HCT116 (cell line): Measurements from ENCODE around the gene ALDH1A1. TPM values are rescaled to one million over a fixed set of nuclear protein-coding genes. Genes with fewer than 3 reads are reported as not detected.

ENCODE experiments used
- ATAC-seq: fragments of 200-7000 bp; cut with Tn5 transposase; 2 replicates; pipeline ENCODE4 v1.9.1; 2020; ENCODE audit warnings: mild to moderate bottlenecking, moderate library complexity
- BruUV-seq: library from RNA; stranded (reverse); fragments of 400-500 nt; replicated peaks from 2 replicates; lab custom pipeline; 2021; lab: Mats Ljungman, UMichigan
- CTCF ChIA-PET: fragments of 300-600 bp; sonication (Branson Sonifier 250); formaldehyde crosslinking; loops from one replicate; lab custom pipeline; 2021; ENCODE audit warnings: antibody characterized with exemption; lab: Charles Lee
- POLR2A ChIA-PET: fragments of 300-600, 350-600 bp; sonication (Branson Sonifier 250); formaldehyde crosslinking; loops from one replicate; lab custom pipeline; 2021; ENCODE audit warnings: antibody characterized with exemption; lab: Charles Lee
- RAD21 ChIA-PET, 2 experiments: fragments of 300-600 bp; sonication (Branson Sonifier 250); formaldehyde crosslinking; loops; one replicate each; lab custom pipeline; 2023; ENCODE audit warnings: low total read pairs in 2 of 2; ENCODE audit not compliant: uncharacterized antibody in 2 of 2, unreplicated experiment in 2 of 2, low non-redundant PET in 1 of 2; lab: Charles Lee
- DNase-seq: peaks from one replicate; pipeline ENCODE4 v3.0.0-alpha.2; 2010; ENCODE audit warnings: low read depth, low spot score
- H2AFZ ChIP-seq: fragments of 200-600 bp; shearing (Covaris generic), sonication (generic); 2 replicates; pipeline ENCODE4 v1.6.1; 2017; ENCODE audit warnings: low read depth, mixed run types, mixed read lengths, antibody characterized with exemption, low read length; ENCODE audit not compliant: poor library complexity, severe bottlenecking
- H3K27ac ChIP-seq: 2 replicates; pipeline ENCODE4 v1.5.1; 2012; ENCODE audit warnings: low read depth, low read length
- H3K27me3 ChIP-seq: fragments of 200-600 bp; sonication (generic); 2 replicates; pipeline ENCODE4 v1.6.1; 2016; ENCODE audit warnings: mixed run types, low read length, mixed read lengths; ENCODE audit not compliant: insufficient read depth
- H3K36me3 ChIP-seq, 2 experiments: fragments of 200-500 bp in 1 of 2; fragments of 200-600 bp in 1 of 2; sonication (Bioruptor generic) in 1 of 2; sonication (generic) in 1 of 2; 2 replicates each; pipeline versions ENCODE4 v1.5.1 to v1.6.1; 2014 to 2016; ENCODE audit warnings: low read length in 2 of 2, inconsistent platforms in 1 of 2, mixed read lengths in 1 of 2, mixed run types in 1 of 2; ENCODE audit not compliant: insufficient read depth in 2 of 2, control insufficient read depth in 1 of 2
- H3K4me1 ChIP-seq, 2 experiments: fragments of 200-600 bp in 1 of 2; sonication (generic) in 1 of 2; 2 replicates each; pipeline versions ENCODE4 v1.5.1 to v1.6.1; 2012 to 2017; ENCODE audit warnings: low read length in 2 of 2, inconsistent platforms in 1 of 2, mild to moderate bottlenecking in 1 of 2, mixed read lengths in 1 of 2, mixed run types in 1 of 2, moderate library complexity in 1 of 2; ENCODE audit not compliant: insufficient read depth in 2 of 2, control insufficient read depth in 1 of 2
- H3K4me2 ChIP-seq: fragments of 200-600 bp; sonication (generic); 2 replicates; pipeline ENCODE4 v1.6.1; 2017; ENCODE audit warnings: mixed run types, low read length, mixed read lengths
- H3K4me3 ChIP-seq, 2 experiments: fragments of 200-600 bp in 1 of 2; sonication (generic) in 1 of 2; replicated peaks in 1 of 2; 2 replicates each; pipeline ENCODE4 v1.5.1; 2011 to 2016; ENCODE audit warnings: low read length in 2 of 2, control low read depth in 1 of 2, low read depth in 1 of 2, mild to moderate bottlenecking in 1 of 2, mixed read lengths in 1 of 2, mixed run types in 1 of 2
- H3K79me2 ChIP-seq: fragments of 200-600 bp; sonication (generic); 2 replicates; pipeline ENCODE4 v1.6.1; 2017; ENCODE audit warnings: mild to moderate bottlenecking, mixed run types, low read length, moderate library complexity, mixed read lengths; ENCODE audit not compliant: insufficient read depth
- H3K9ac ChIP-seq: fragments of 200-600 bp; sonication (generic); 2 replicates; pipeline ENCODE4 v1.6.1; 2016; ENCODE audit warnings: low read length, mixed read lengths
- H3K9me2 ChIP-seq: fragments of 200-600 bp; sonication (generic), shearing (Covaris generic); 2 replicates; pipeline ENCODE4 v1.6.1; 2017; ENCODE audit warnings: mixed run types, mild to moderate bottlenecking, moderate library complexity; ENCODE audit not compliant: insufficient read depth
- H3K9me3 ChIP-seq, 2 experiments: fragments of 200-500 bp in 1 of 2; fragments of 200-600 bp in 1 of 2; sonication (Bioruptor generic) in 1 of 2; sonication (generic) in 1 of 2; 2 replicates each; pipeline ENCODE4 v1.6.1; 2014 to 2017; ENCODE audit warnings: low read length in 2 of 2, mixed read lengths in 2 of 2, inconsistent platforms in 1 of 2, low read depth in 1 of 2, mild to moderate bottlenecking in 1 of 2, mixed run types in 1 of 2, moderate library complexity in 1 of 2; ENCODE audit not compliant: control insufficient read depth in 1 of 2, insufficient read depth in 1 of 2
- H4K20me1 ChIP-seq: fragments of 200-600 bp; sonication (generic), shearing (Covaris generic); 2 replicates; pipeline ENCODE4 v1.6.1; 2017; ENCODE audit warnings: mixed run types, mild to moderate bottlenecking, moderate library complexity; ENCODE audit not compliant: insufficient read depth
- EZH2 ChIP-seq: fragments of 200-600 bp; sonication (generic); IDR thresholded peaks from 2 replicates; pipeline ENCODE4 v1.6.1; 2017; ENCODE audit warnings: antibody characterized with exemption, mixed run types
- JUND ChIP-seq: IDR thresholded peaks from 2 replicates; pipeline ENCODE4 v1.6.1; 2012
- RAD21 ChIP-seq: IDR thresholded peaks from 2 replicates; pipeline ENCODE4 v1.6.1; 2012; ENCODE audit warnings: low read depth, mild to moderate bottlenecking
- SIN3A ChIP-seq: IDR thresholded peaks from 2 replicates; pipeline ENCODE4 v1.6.1; 2012; ENCODE audit warnings: low read depth
- SRF ChIP-seq: IDR thresholded peaks from 2 replicates; pipeline ENCODE4 v1.6.1; 2012; ENCODE audit warnings: low read depth
- TCF7L2 ChIP-seq: IDR thresholded peaks from 2 replicates; pipeline ENCODE4 v1.7.0; 2011; ENCODE audit warnings: borderline replicate concordance, inconsistent platforms; ENCODE audit not compliant: insufficient read depth, insufficient read length; ENCODE audit errors: extremely low read depth
- intact Hi-C: fragments of 100-400 bp; cut with micrococcal nuclease; formaldehyde crosslinking; loops from 2 replicates; pipeline ENCODE4 v1.10.0; 2022
- total RNA-seq: library from RNA; stranded (reverse); gene quantifications from one replicate; pipeline ENCODE4 v1.2.1, GENCODE V29; 2021; ENCODE audit not compliant: unreplicated experiment
- TF ChIP-seq, protein P1 (sequence below): IDR thresholded peaks from 2 replicates; pipeline ENCODE4 v1.6.1; 2011; ENCODE audit warnings: mild to moderate bottlenecking, low read length, moderate library complexity; ENCODE audit not compliant: insufficient replicate concordance; ENCODE audit errors: extremely low read depth

The ALDH1A1 gene
- total RNA-seq, 1 experiment from 2014 or later: 0.44 TPM

- CTCF ChIA-PET: interaction anchor here (1.3 kb wide), 1 partner anchor 127 kb away, joined by 3 read pairs; no protein-coding TSS in a partner anchor
- Histone ChIP-seq H3K9me2 (no peaks in the 10 kb centered on the region), H3K27ac (no peak overlapping the region), H4K20me1 (no peaks in the 10 kb centered on the region), H2AFZ (no peak overlapping the region), H3K9me3 (no peaks in the 10 kb centered on the region), H3K9ac (no peak overlapping the region), H3K4me2 (no peak overlapping the region), H3K36me3 (no peaks in the 10 kb centered on the region), H3K79me2 (no peaks in the 10 kb centered on the region), H3K4me3 (no peak overlapping the region), H3K4me1 (no peaks in the 10 kb centered on the region), H3K27me3 (no peaks in the 10 kb centered on the region)
- no peak for DNase-seq
- intact Hi-C loops: no loop called here
- TF ChIP-seq TCF7L2: no peak
- no peak for TF ChIP-seq RAD21
- TF ChIP-seq SIN3A: no peak
- no peak for TF ChIP-seq EZH2
- no peak for TF ChIP-seq SRF
- TF ChIP-seq, protein P1, sequence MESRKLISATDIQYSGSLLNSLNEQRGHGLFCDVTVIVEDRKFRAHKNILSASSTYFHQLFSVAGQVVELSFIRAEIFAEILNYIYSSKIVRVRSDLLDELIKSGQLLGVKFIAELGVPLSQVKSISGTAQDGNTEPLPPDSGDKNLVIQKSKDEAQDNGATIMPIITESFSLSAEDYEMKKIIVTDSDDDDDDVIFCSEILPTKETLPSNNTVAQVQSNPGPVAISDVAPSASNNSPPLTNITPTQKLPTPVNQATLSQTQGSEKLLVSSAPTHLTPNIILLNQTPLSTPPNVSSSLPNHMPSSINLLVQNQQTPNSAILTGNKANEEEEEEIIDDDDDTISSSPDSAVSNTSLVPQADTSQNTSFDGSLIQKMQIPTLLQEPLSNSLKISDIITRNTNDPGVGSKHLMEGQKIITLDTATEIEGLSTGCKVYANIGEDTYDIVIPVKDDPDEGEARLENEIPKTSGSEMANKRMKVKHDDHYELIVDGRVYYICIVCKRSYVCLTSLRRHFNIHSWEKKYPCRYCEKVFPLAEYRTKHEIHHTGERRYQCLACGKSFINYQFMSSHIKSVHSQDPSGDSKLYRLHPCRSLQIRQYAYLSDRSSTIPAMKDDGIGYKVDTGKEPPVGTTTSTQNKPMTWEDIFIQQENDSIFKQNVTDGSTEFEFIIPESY: no peak
- no peak for TF ChIP-seq JUND
- no peak for ATAC-seq
- no TSS peak for BruUV-seq
- POLR2A ChIA-PET: no interaction called here
- RAD21 ChIA-PET: no interaction called here
Observed at GRCh38 chr9:72984226-72984947, 31.5 kb upstream of the ALDH1A1 start.
